K562 (cell line): Measurements from ENCODE around the gene CKLF. TPM values are rescaled to one million over a fixed set of nuclear protein-coding genes. Genes with fewer than 3 reads are reported as not detected.
A peak's percentile ranks its signal among the peaks of the same experiment; 100 is the strongest.

Experiments
- ATAC-seq: fragments of 200-7000 bp; cut with Tn5 transposase; 3 replicates; pipeline ENCODE4 v1.9.1; 2020; ENCODE audit warnings: moderate library complexity
- BruUV-seq: library from RNA; stranded (reverse); fragments of 400-500 nt; replicated peaks from 2 replicates; lab custom pipeline; 2021; lab: Mats Ljungman, UMichigan
- CTCF ChIA-PET: fragments of 300-600 bp; formaldehyde crosslinking; extraction: SDS; loops from one replicate; lab custom pipeline; 2021; ENCODE audit warnings: low intra/inter-chr PET ratio; lab: Yijun Ruan, JAX
- POLR2A ChIA-PET: fragments of 300-600, 350-650 bp; sonication (Branson Sonifier 250); formaldehyde crosslinking; extraction: SDS; loops from one replicate; lab custom pipeline; 2021; ENCODE audit warnings: antibody characterized with exemption, inconsistent platforms; lab: Yijun Ruan, JAX
- DNase-seq, 4 experiments: peaks; one replicate each; pipeline versions ENCODE4 v3.0.0 to v3.0.0-alpha.2; 2011 to 2018; ENCODE audit warnings: low spot score in 3 of 4, mixed read lengths in 3 of 4; ENCODE audit errors: extremely low read depth in 1 of 4
- FAIRE-seq: peaks from 2 replicates; lab custom pipeline; 2011; peaks lifted over from hg19 to GRCh38; lab: Jason Lieb, UNC
- H2AFZ ChIP-seq: 2 replicates; pipeline ENCODE4 v1.6.0; 2011; ENCODE audit warnings: low read depth, low read length, control low read depth, inconsistent platforms
- H3K27ac ChIP-seq: fragments of 200-600 bp; 3 replicates; pipeline ENCODE4 v1.8.0; 2011; ENCODE audit warnings: low read depth, mild to moderate bottlenecking, control low read depth, inconsistent platforms, low read length, moderate library complexity, mixed read lengths; ENCODE audit errors: extremely low read depth
- H3K27me3 ChIP-seq, 2 experiments: fragments of 300-600 bp in 1 of 2; 2 replicates in 1 of 2; 3 replicates in 1 of 2; pipeline versions ENCODE4 v1.6.0 to v1.8.0; 2011; ENCODE audit warnings: inconsistent platforms in 2 of 2, low read length in 2 of 2, mild to moderate bottlenecking in 1 of 2, mixed read lengths in 1 of 2, moderate library complexity in 1 of 2; ENCODE audit not compliant: control insufficient read depth in 2 of 2, insufficient read depth in 2 of 2
- H3K36me3 ChIP-seq: fragments of 300-600 bp; 3 replicates; pipeline ENCODE4 v1.8.0; 2011; ENCODE audit warnings: mild to moderate bottlenecking, low read length, inconsistent platforms; ENCODE audit not compliant: control insufficient read depth, insufficient read depth
- H3K4me1 ChIP-seq, 2 experiments: fragments of 200-600 bp in 1 of 2; replicated peaks in 1 of 2; 2 replicates in 1 of 2; 3 replicates in 1 of 2; pipeline versions ENCODE4 v1.5.1 to v1.8.0; 2011; ENCODE audit warnings: inconsistent platforms in 2 of 2, low read length in 2 of 2, mild to moderate bottlenecking in 1 of 2, mixed read lengths in 1 of 2, moderate library complexity in 1 of 2; ENCODE audit not compliant: control insufficient read depth in 2 of 2, insufficient read depth in 2 of 2
- H3K4me2 ChIP-seq: 2 replicates; pipeline ENCODE4 v1.6.1; 2011; ENCODE audit warnings: low read length, control low read depth, inconsistent platforms, mixed read lengths; ENCODE audit not compliant: insufficient read depth
- H3K4me3 ChIP-seq: fragments of 200-600 bp; sonication (generic), shearing (Covaris generic); 2 replicates; pipeline ENCODE4 v1.5.1; 2016; ENCODE audit warnings: control low read depth, inconsistent platforms
- H3K79me2 ChIP-seq: fragments of 200-600 bp; 3 replicates; pipeline ENCODE4 v1.8.0; 2011; ENCODE audit warnings: low read length, inconsistent platforms; ENCODE audit not compliant: control insufficient read depth, insufficient read depth
- H3K9ac ChIP-seq, 2 experiments: 2 replicates each; pipeline versions ENCODE4 v1.6.0 to v1.6.1; 2011; ENCODE audit warnings: low read depth in 2 of 2, low read length in 2 of 2, control low read depth in 1 of 2, inconsistent platforms in 1 of 2, mild to moderate bottlenecking in 1 of 2, mixed read lengths in 1 of 2; ENCODE audit not compliant: insufficient read depth in 1 of 2
- H3K9me1 ChIP-seq: one replicate; pipeline ENCODE4 v1.6.0; 2011; ENCODE audit warnings: inconsistent platforms, mild to moderate bottlenecking, low read length, moderate library complexity; ENCODE audit not compliant: control insufficient read depth, insufficient read depth
- H3K9me3 ChIP-seq: replicated peaks from 2 replicates; pipeline ENCODE4 v1.5.1; 2011; ENCODE audit warnings: low read depth, low read length, inconsistent platforms; ENCODE audit not compliant: control insufficient read depth, insufficient read depth
- H4K20me1 ChIP-seq: replicated peaks from 2 replicates; pipeline ENCODE4 v1.6.1; 2011; ENCODE audit warnings: low read length, inconsistent platforms, mixed read lengths; ENCODE audit not compliant: control insufficient read depth, insufficient read depth
- ARID4B ChIP-seq: sonication (generic); formaldehyde crosslinking; IDR thresholded peaks from 2 replicates; pipeline ENCODE4 v1.8.0; 2022; ENCODE audit warnings: mild to moderate bottlenecking, missing genetic modification reagents
- BACH1 ChIP-seq: fragments of 200-800 bp; sonication (Bioruptor generic); IDR thresholded peaks from 2 replicates; pipeline ENCODE4 v1.6.1; 2016; ENCODE audit warnings: missing genetic modification characterization, missing compliant biosample characterization
- BCLAF1 ChIP-seq, 2 experiments: fragments of 450-650 bp in 1 of 2; IDR thresholded peaks; 2 replicates each; pipeline ENCODE4 v1.6.1; 2011 to 2017; ENCODE audit warnings: low read depth in 2 of 2, antibody characterized with exemption in 1 of 2, borderline replicate concordance in 1 of 2, low read length in 1 of 2, mild to moderate bottlenecking in 1 of 2, mixed read lengths in 1 of 2; ENCODE audit not compliant: control insufficient read depth in 1 of 2
- CHCHD3 ChIP-seq: fragments of 250-450 bp; sonication (Bioruptor Pico); IDR thresholded peaks from 2 replicates; pipeline ENCODE4 v2.1.2; 2022; ENCODE audit warnings: mild to moderate bottlenecking
- DLX4 ChIP-seq: fragments of 250-450 bp; sonication (Bioruptor Pico); IDR thresholded peaks from 2 replicates; pipeline ENCODE4 v1.6.1; 2021; ENCODE audit warnings: mild to moderate bottlenecking
- FOSL1 ChIP-seq: fragments of 200-800 bp; sonication (Bioruptor generic); conservative IDR thresholded peaks from 2 replicates; pipeline ENCODE4 v1.6.1; 2016; ENCODE audit warnings: missing genetic modification characterization, missing compliant biosample characterization
- JUND ChIP-seq, 2 experiments: IDR thresholded peaks; 2 replicates in 1 of 2; 3 replicates in 1 of 2; pipeline ENCODE4 v1.6.1; 2011; ENCODE audit warnings: borderline replicate concordance in 2 of 2, low read depth in 2 of 2, low read length in 2 of 2, improper control_type of control experiment in 1 of 2, missing biosample characterization in 1 of 2, missing genetic modification characterization in 1 of 2, missing genetic modification reagents in 1 of 2
- MAFF ChIP-seq: IDR thresholded peaks from 2 replicates; pipeline ENCODE4 v1.6.1; 2012; ENCODE audit warnings: low read length, improper control_type of control experiment
- NR4A1 ChIP-seq, 2 experiments: fragments of 250-450 bp in 1 of 2; fragments of 450-650 bp in 1 of 2; sonication (Bioruptor Pico) in 1 of 2; IDR thresholded peaks; 2 replicates each; pipeline versions ENCODE4 v1.4.0 to v1.6.1; 2016 to 2020; ENCODE audit warnings: mild to moderate bottlenecking in 2 of 2, missing compliant biosample characterization in 1 of 2, missing genetic modification characterization in 1 of 2, moderate library complexity in 1 of 2
- SAFB2 ChIP-seq: fragments of 200-400 bp; formaldehyde crosslinking; IDR thresholded peaks from 2 replicates; pipeline ENCODE4 v1.6.1; 2018; ENCODE audit warnings: borderline replicate concordance, low read length, low read depth, moderate library complexity; ENCODE audit not compliant: severe bottlenecking
- STAG1 ChIP-seq: sonication (generic); formaldehyde crosslinking; IDR thresholded peaks from 2 replicates; pipeline ENCODE4 v1.5.0; 2020; ENCODE audit warnings: missing genetic modification reagents, borderline replicate concordance
- ZNF316 ChIP-seq: fragments of 450-650 bp; IDR thresholded peaks from 2 replicates; pipeline ENCODE4 v1.6.1; 2016
- WGBS: fragments of 100-300 bp; shearing (Covaris generic); methylation state at CpG from one replicate; pipeline ENCODE4 v1.1.6; 2016; ENCODE audit warnings: low coverage, mixed read lengths; ENCODE audit not compliant: insufficient coverage; ENCODE audit errors: missing lambda C conversion rate; 5-methylcytosine and 5-hydroxymethylcytosine counted together
- in situ Hi-C: fragments of 300-500 bp; cut with MboI; formaldehyde crosslinking; loops from 4 replicates; pipeline ENCODE4 v1.15.0; 2018; ENCODE audit warnings: inconsistent platforms, mixed read lengths
- intact Hi-C: fragments of 100-400 bp; cut with micrococcal nuclease; formaldehyde crosslinking; loops from 2 replicates; pipeline ENCODE4 v1.14.2; 2022
- polyA plus RNA-seq, 8 experiments: library from polyadenylated mRNA; depleted of rRNA in 4 of 8; stranded (reverse) in 5 of 8; unstranded in 3 of 8; fragments of >200 nt; fragmentation: Nextera tagmentation in 2 of 8; fragmentation: Illumina TruSeq in 1 of 8; extraction: Ambion mirVana in 2 of 8; extraction: Trizol in 1 of 8; gene quantifications; 2 replicates each; pipeline versions ENCODE4 v1.2.1 to v1.2.3, GENCODE V29; 2011 to 2014; ENCODE audit warnings: inconsistent platforms in 1 of 8, missing spikeins in 1 of 8
- total RNA-seq, 7 experiments: library from RNA; depleted of rRNA in 6 of 7; stranded (reverse); fragments of >200 nt in 6 of 7; fragmentation: Illumina TruSeq in 2 of 7; extraction: Trizol in 2 of 7; gene quantifications; 2 replicates each; pipeline versions ENCODE4 v1.2.1 to v1.2.3, GENCODE V29; 2011 to 2021; ENCODE audit warnings: low replicate concordance in 1 of 7

Gene CKLF
- total and polyA plus RNA-seq, 9 of the 15 experiments (the other 6 are each of a cell fraction or from before 2014, with no cell fraction given), result 84.8 to 322 (median 118) TPM

GRCh38 chr16:66553223-66553622, 847 bp downstream of the CKLF start (continued):
- TF ChIP-seq SAFB2 (no peak), CHCHD3 (CRISPR knock-in tag) (no peak), BCLAF1 (IDR thresholded peaks at IDR 0.05; ENCODE audit: borderline replicate concordance in 1 of 2, control insufficient read depth in 1 of 2, low read depth in 2 of 2, low read length in 1 of 2) (no peak), DLX4 (CRISPR knock-in tag) (no peak)

GRCh38 chr16:66554021-66554420, 1.6 kb downstream of the CKLF start:
- Histone ChIP-seq H3K9me1 (peaks cover 3% of the 10 kb centered on the region), H3K27me3 (no peaks in the 10 kb centered on the region), H3K4me2 (peak overlapping the region; percentile 93), H2AFZ (no peak overlapping the region), H3K36me3 (peaks cover 32% of the 10 kb centered on the region), H3K4me3 (peak overlapping the region; percentile 48; the same call in 1 of the 2 replicates), H3K4me1 (peaks cover 31 to 38% of the 10 kb centered on the region in 2 experiments), H3K79me2 (peaks cover 37% of the 10 kb centered on the region), H3K27ac (0 out of 3 replicates have a peak overlapping the region, but pooled peaks have one; percentile 4), H3K9ac (peak overlapping the region in 1 of 2 experiments; percentile 86; a peak in 2 of 4 replicates), H3K9me3 (no peaks in the 10 kb centered on the region), H4K20me1 (no peaks in the 10 kb centered on the region)
- no peak for FAIRE-seq
- no peak for DNase-seq
- BruUV-seq, result no TSS peak
- in situ Hi-C loops, result no loop called here
- ATAC-seq, result no peak
- intact Hi-C loops, result no loop called here
- 3% methylated on average over 3 of the region's 3 CpGs for WGBS
- ChIA-PET POLR2A (interaction anchor here (0.7 to 1.0 kb wide), 2 partner anchors 18 to 137 kb away, joined by 3 read pairs; no protein-coding TSS in a partner anchor), CTCF (no interaction called here)
- no peak for TF ChIP-seq STAG1 (CRISPR knock-in tag)
- peak; percentile 43; the same call in 1 of the 2 replicates for TF ChIP-seq FOSL1 (tag)
- TF ChIP-seq ZNF316, result peak; percentile 87
- 0 out of 2 replicates have a peak, but pooled peaks have one; percentile 10 for TF ChIP-seq JUND (IDR thresholded peaks at IDR 0.05; ENCODE audit: borderline replicate concordance, low read depth, low read length)
- no peak for TF ChIP-seq JUND (tag; IDR thresholded peaks at IDR 0.05; ENCODE audit: borderline replicate concordance, low read depth, low read length)
- TF ChIP-seq ARID4B (CRISPR knock-in tag), result no peak
- TF ChIP-seq MAFF, result peak; percentile 26
- TF ChIP-seq BACH1 (tag), result no peak
- TF ChIP-seq NR4A1 (CRISPR knock-in tag; IDR thresholded peaks at IDR 0.05), result no peak
- TF ChIP-seq NR4A1 (tag; IDR thresholded peaks at IDR 0.05), result no peak
